Tibial nerve (tissue), 4 donors: ENCODE results near the gene TFDP2. TPM values are rescaled to one million over a fixed set of nuclear protein-coding genes. Genes with fewer than 3 reads are reported as not detected.
"Not testable (repeated sequence)": the region's sequence is repeated elsewhere in the genome, so short reads cannot be mapped to it uniquely, and the experiment has no call there.

Experiments
- DNase-seq, 2 donors: peaks; one replicate each; pipeline ENCODE4 v3.0.0-alpha.2; 2019; ENCODE audit warnings: low spot score in 2 of 2
- H3K27ac ChIP-seq, 4 donors: fragments of 200-600 bp; sonication (generic) in 3 of 4; one replicate each; pipeline ENCODE4 v1.5.1; 2017 to 2019; ENCODE audit warnings: mild to moderate bottlenecking in 1 of 4
- H3K27me3 ChIP-seq, 2 donors: fragments of 200-600 bp; sonication (generic) in 1 of 2; one replicate each; pipeline versions ENCODE4 v1.5.1 to v1.6.0; 2017 to 2019
- H3K36me3 ChIP-seq, 3 donors: fragments of 200-600 bp; sonication (generic); one replicate each; pipeline ENCODE4 v1.5.1; 2018 to 2019
- H3K4me1 ChIP-seq, 4 donors: fragments of 200-600 bp; sonication (generic) in 3 of 4; one replicate each; pipeline ENCODE4 v1.5.1; 2017 to 2019
- H3K4me3 ChIP-seq, 4 donors: fragments of 200-600 bp; sonication (generic) in 3 of 4; one replicate each; pipeline ENCODE4 v1.5.1; 2017 to 2019; ENCODE audit warnings: mild to moderate bottlenecking in 1 of 4, moderate library complexity in 1 of 4
- H3K9me3 ChIP-seq, 4 donors: fragments of 200-600 bp; sonication (generic) in 3 of 4; one replicate each; pipeline ENCODE4 v1.5.1; 2017 to 2019
- CTCF ChIP-seq, 5 experiments: fragments of 200-600 bp in 3 of 5; fragments of 450-650 bp in 2 of 5; sonication (generic) in 3 of 5; IDR thresholded peaks; one replicate each; pipeline ENCODE4 v1.5.1; 2016 to 2019; ENCODE audit warnings: antibody characterized with exemption in 5 of 5, mild to moderate bottlenecking in 3 of 5, moderate library complexity in 2 of 5
- EP300 ChIP-seq, 2 donors: sonication (generic); formaldehyde crosslinking; IDR thresholded peaks; one replicate each; pipeline ENCODE4 v1.6.1; 2017; ENCODE audit warnings: antibody characterized with exemption in 2 of 2, mild to moderate bottlenecking in 1 of 2
- POLR2A ChIP-seq, 2 donors: fragments of 450-650 bp; IDR thresholded peaks; one replicate each; pipeline ENCODE4 v1.6.1; 2017; ENCODE audit warnings: antibody characterized with exemption in 2 of 2, mild to moderate bottlenecking in 2 of 2, moderate library complexity in 2 of 2
- WGBS, 2 donors: methylation state at CpG; one replicate each; pipeline ENCODE4 v1.1.5; 2018; 5-methylcytosine and 5-hydroxymethylcytosine counted together
- total RNA-seq, 4 donors: library from RNA; depleted of rRNA; stranded (reverse); fragments of >200 nt; gene quantifications; one replicate each; pipeline ENCODE4 v1.1.0, GENCODE V29; 2016

The TFDP2 gene
- total RNA-seq, 4 donors from 2014 or later = 30.0 to 95.7 (median 70.6) TPM

GRCh38 chr3:141994856-141995255 lies 154.5 kb downstream of the TFDP2 start:
- no peak overlapping the region for H3K4me3 ChIP-seq
- H3K36me3 ChIP-seq = no peaks in the 10 kb centered on the region
- no peaks in the 10 kb centered on the region for H3K9me3 ChIP-seq
- no peaks in the 10 kb centered on the region for H3K27me3 ChIP-seq
- no peak overlapping the region for H3K27ac ChIP-seq
- no peak for TF ChIP-seq EP300 (IDR thresholded peaks at IDR 0.05)
- TF ChIP-seq POLR2A (IDR thresholded peaks at IDR 0.05) = no peak
- TF ChIP-seq CTCF (IDR thresholded peaks at IDR 0.05) = no peak
- no peak for DNase-seq
- no peaks in the 10 kb centered on the region for H3K4me1 ChIP-seq

- Histone ChIP-seq H3K36me3 (peaks cover 0 to 8% (median 0%) of the 10 kb centered on the region in 3 donors), H3K27ac (no peak overlapping the region), H3K4me3 (no peak overlapping the region), H3K9me3 (no peaks in the 10 kb centered on the region), H3K4me1 (no peaks in the 10 kb centered on the region), H3K27me3 (no peaks in the 10 kb centered on the region)
- DNase-seq = no peak
- WGBS, 2 donors = 56 to 73% methylated on average over 2 of the region's 2 CpGs
- TF ChIP-seq CTCF (IDR thresholded peaks at IDR 0.05) (no peak), POLR2A (IDR thresholded peaks at IDR 0.05) (no peak), EP300 (IDR thresholded peaks at IDR 0.05) (no peak)
Observed at GRCh38 chr3:141992512-141992911, 156.8 kb downstream of the TFDP2 start.

GRCh38 chr3:141986548-141987107 lies 162.7 kb downstream of the TFDP2 start:
- TF ChIP-seq CTCF (IDR thresholded peaks at IDR 0.05) (no peak), EP300 (IDR thresholded peaks at IDR 0.05) (no peak), POLR2A (IDR thresholded peaks at IDR 0.05) (no peak)
- no peak overlapping the region for H3K27ac ChIP-seq
- whole genome bisulfite sequencing, 2 donors = 65 to 79% methylated on average over 2 of the region's 2 CpGs
- no peak overlapping the region for H3K4me3 ChIP-seq
- peaks cover 0 to 12% (median 0%) of the 10 kb centered on the region in 3 donors for H3K36me3 ChIP-seq
- no peak for DNase-seq
- no peaks in the 10 kb centered on the region for H3K27me3 ChIP-seq
- H3K9me3 ChIP-seq = no peaks in the 10 kb centered on the region
- H3K4me1 ChIP-seq = no peaks in the 10 kb centered on the region

- peaks cover 0 to 23% (median 0%) of the 10 kb centered on the region in 3 donors for H3K36me3 ChIP-seq
- H3K9me3 ChIP-seq = no peaks in the 10 kb centered on the region
- no peaks in the 10 kb centered on the region for H3K27me3 ChIP-seq
- TF ChIP-seq POLR2A (IDR thresholded peaks at IDR 0.05) (no peak), CTCF (IDR thresholded peaks at IDR 0.05) (no peak), EP300 (IDR thresholded peaks at IDR 0.05) (no peak)
- WGBS, 2 donors = 96 to 98% methylated on average over 3 of the region's 3 CpGs
- no peaks in the 10 kb centered on the region for H3K4me1 ChIP-seq
- no peak for DNase-seq
- H3K27ac ChIP-seq = no peak overlapping the region
- H3K4me3 ChIP-seq = no peak overlapping the region
Observed at GRCh38 chr3:141981084-141981483, 168.3 kb downstream of the TFDP2 start.

GRCh38 chr3:141979050-141979671 lies 170.2 kb downstream of the TFDP2 start:
- no peak for TF ChIP-seq EP300 (IDR thresholded peaks at IDR 0.05)
- no peak for TF ChIP-seq POLR2A (IDR thresholded peaks at IDR 0.05)
- no peak for TF ChIP-seq CTCF (IDR thresholded peaks at IDR 0.05)
- peaks cover 0 to 22% (median 0%) of the 10 kb centered on the region in 3 donors for H3K36me3 ChIP-seq
- WGBS, 2 donors = 82 to 86% methylated on average over 5 of the region's 5 CpGs
- H3K27me3 ChIP-seq = no peaks in the 10 kb centered on the region
- H3K27ac ChIP-seq = no peak overlapping the region
- H3K9me3 ChIP-seq = no peaks in the 10 kb centered on the region
- DNase-seq = no peak
- H3K4me3 ChIP-seq = no peak overlapping the region
- H3K4me1 ChIP-seq = no peaks in the 10 kb centered on the region

- not testable (repeated sequence) for H3K4me1 ChIP-seq, H3K9me3 ChIP-seq, H3K27ac ChIP-seq, H3K4me3 ChIP-seq, DNase-seq, H3K27me3 ChIP-seq
- WGBS, 2 donors = 94 to 99% methylated on average over 8 of the region's 8 CpGs
- peaks cover 0 to 43% (median 0%) of the 10 kb centered on the region in 3 donors for H3K36me3 ChIP-seq
Observed at GRCh38 chr3:141974777-141975176, 174.6 kb downstream of the TFDP2 start.
